NCI-H187 treated with DMSO at 0.1 percent for 48 hours (cell line): ENCODE results near the gene STT3B.
"Not testable (repeated sequence)": the region's sequence is repeated elsewhere in the genome, so short reads cannot be mapped to it uniquely, and the experiment has no call there.

Experiments used
- DNase-seq: peaks from one replicate; lab custom pipeline; 2025; lab: John Stamatoyannopoulos, UW

STT3B gene

GRCh38 chr3:31605333-31605732 is 72.6 kb downstream of the STT3B start:
- DNase-seq, result not testable (repeated sequence)

GRCh38 chr3:31606453-31606852 is 73.7 kb downstream of the STT3B start:
- no peak for DNase-seq

- DNase-seq, result no peak
Measured at GRCh38 chr3:31610700-31611275, 78.1 kb downstream of the STT3B start.

GRCh38 chr3:31613177-31613576 is 80.5 kb downstream of the STT3B start:
- no peak for DNase-seq

GRCh38 chr3:31613654-31614053 is 80.9 kb downstream of the STT3B start:
- DNase-seq, result no peak

- no peak for DNase-seq
Measured at GRCh38 chr3:31614162-31614921, 81.6 kb downstream of the STT3B start.

GRCh38 chr3:31615071-31615875 is 82.5 kb downstream of the STT3B start:
- no peak for DNase-seq

- no peak for DNase-seq
Measured at GRCh38 chr3:31616711-31617110, 84.0 kb downstream of the STT3B start.

- DNase-seq, result no peak
Measured at GRCh38 chr3:31620656-31621055, 87.9 kb downstream of the STT3B start.

- DNase-seq, result no peak
Measured at GRCh38 chr3:31621314-31621713, 88.6 kb downstream of the STT3B start.

GRCh38 chr3:31622636-31623288 is 90.0 kb downstream of the STT3B start:
- DNase-seq, result no peak

- no peak for DNase-seq
Measured at GRCh38 chr3:31624083-31624709, 91.5 kb downstream of the STT3B start.

- DNase-seq, result no peak
Measured at GRCh38 chr3:31625358-31625757, 92.6 kb downstream of the STT3B start.

GRCh38 chr3:31629054-31629453 is 96.3 kb downstream of the STT3B start:
- DNase-seq, result no peak

GRCh38 chr3:31634476-31634875 is 101.8 kb downstream of the STT3B start:
- no peak for DNase-seq

- DNase-seq, result no peak
Measured at GRCh38 chr3:31635545-31635944, 102.8 kb downstream of the STT3B start.

GRCh38 chr3:31636049-31636448 is 103.3 kb downstream of the STT3B start:
- DNase-seq, result no peak

- DNase-seq, result no peak
Measured at GRCh38 chr3:31636694-31637442, 104.1 kb downstream of the STT3B start.

- DNase-seq, result no peak
Measured at GRCh38 chr3:31639828-31640227, 107.1 kb downstream of the STT3B start.

- no peak for DNase-seq
Measured at GRCh38 chr3:31645256-31645655, 112.5 kb downstream of the STT3B start.

- no peak for DNase-seq
Measured at GRCh38 chr3:31648286-31648968, 115.7 kb downstream of the STT3B start.
